Thyroid gland (tissue), 4 donors: Measurements from ENCODE around the gene PTGFRN.

Experiments used
- POLR2A ChIP-seq, 2 donors: fragments of 450-650 bp; IDR thresholded peaks; one replicate each; pipeline ENCODE4 v1.6.1; 2017; ENCODE audit warnings: antibody characterized with exemption in 2 of 2, mild to moderate bottlenecking in 2 of 2, moderate library complexity in 1 of 2
- TF ChIP-seq, protein P1 (sequence below), 6 experiments: fragments of 200-600 bp in 3 of 6; fragments of 450-650 bp in 3 of 6; sonication (generic) in 3 of 6; IDR thresholded peaks; one replicate each; pipeline ENCODE4 v1.5.1; 2016 to 2019; ENCODE audit warnings: antibody characterized with exemption in 6 of 6, mild to moderate bottlenecking in 2 of 6, inconsistent platforms in 1 of 6, moderate library complexity in 1 of 6

DNA sequence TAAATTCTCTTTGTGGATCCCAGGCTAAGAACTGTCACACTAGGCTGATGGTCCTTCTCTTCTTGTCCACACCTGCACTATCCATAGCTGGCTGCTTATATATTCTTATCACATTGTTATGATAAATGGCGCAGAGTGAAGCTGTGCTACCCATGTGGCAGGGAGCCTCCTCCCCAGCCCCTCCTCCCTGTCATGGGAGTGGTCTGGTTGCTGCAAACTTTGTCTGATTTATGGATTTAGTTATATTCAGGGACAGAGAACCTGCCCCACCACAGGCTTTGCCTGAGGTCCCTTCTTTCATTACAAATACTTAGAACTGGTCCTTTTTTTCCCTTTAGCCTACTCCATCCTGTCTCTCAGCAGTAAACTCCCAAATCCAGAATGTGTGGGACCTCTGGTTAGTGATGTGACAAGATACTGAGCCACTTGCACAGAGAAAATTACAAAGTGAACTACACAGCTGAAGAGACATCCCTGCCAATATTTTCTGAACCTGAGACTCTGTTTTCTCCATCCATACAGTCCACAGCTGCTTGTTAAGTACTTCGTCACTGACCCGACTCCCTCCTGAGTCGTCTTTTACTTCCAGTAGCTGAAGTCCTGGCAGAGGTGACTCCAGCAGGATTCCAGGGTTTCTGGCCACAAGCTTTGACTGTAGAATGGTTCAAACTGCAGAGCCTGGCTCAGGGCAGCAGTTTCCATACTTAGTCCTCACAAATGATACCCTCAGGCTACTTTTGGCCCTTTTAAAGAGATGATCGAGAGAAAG, 37.6 kb downstream of the PTGFRN start:
- TF ChIP-seq, protein P1, sequence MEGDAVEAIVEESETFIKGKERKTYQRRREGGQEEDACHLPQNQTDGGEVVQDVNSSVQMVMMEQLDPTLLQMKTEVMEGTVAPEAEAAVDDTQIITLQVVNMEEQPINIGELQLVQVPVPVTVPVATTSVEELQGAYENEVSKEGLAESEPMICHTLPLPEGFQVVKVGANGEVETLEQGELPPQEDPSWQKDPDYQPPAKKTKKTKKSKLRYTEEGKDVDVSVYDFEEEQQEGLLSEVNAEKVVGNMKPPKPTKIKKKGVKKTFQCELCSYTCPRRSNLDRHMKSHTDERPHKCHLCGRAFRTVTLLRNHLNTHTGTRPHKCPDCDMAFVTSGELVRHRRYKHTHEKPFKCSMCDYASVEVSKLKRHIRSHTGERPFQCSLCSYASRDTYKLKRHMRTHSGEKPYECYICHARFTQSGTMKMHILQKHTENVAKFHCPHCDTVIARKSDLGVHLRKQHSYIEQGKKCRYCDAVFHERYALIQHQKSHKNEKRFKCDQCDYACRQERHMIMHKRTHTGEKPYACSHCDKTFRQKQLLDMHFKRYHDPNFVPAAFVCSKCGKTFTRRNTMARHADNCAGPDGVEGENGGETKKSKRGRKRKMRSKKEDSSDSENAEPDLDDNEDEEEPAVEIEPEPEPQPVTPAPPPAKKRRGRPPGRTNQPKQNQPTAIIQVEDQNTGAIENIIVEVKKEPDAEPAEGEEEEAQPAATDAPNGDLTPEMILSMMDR (IDR thresholded peaks at IDR 0.05): no peak
- TF ChIP-seq POLR2A (IDR thresholded peaks at IDR 0.05): no peak
